PC-3 (cell line): ENCODE results near the gene ZBTB14. TPM values are rescaled to one million over a fixed set of nuclear protein-coding genes. Genes with fewer than 3 reads are reported as not detected.

Experiments used
- ATAC-seq: fragments of 200-7000 bp; cut with Tn5 transposase; 2 replicates; pipeline ENCODE4 v1.9.1; 2020; ENCODE audit warnings: mild to moderate bottlenecking, moderate library complexity
- BruUV-seq: library from RNA; stranded (reverse); fragments of 400-500 nt; replicated peaks from 2 replicates; lab custom pipeline; 2021; lab: Mats Ljungman, UMichigan
- CTCF ChIA-PET: fragments of 300-600 bp; sonication (Branson Sonifier 250); formaldehyde crosslinking; loops from one replicate; lab custom pipeline; 2022; ENCODE audit warnings: antibody characterized with exemption; lab: Charles Lee
- POLR2A ChIA-PET: fragments of 300-600 bp; sonication (Branson Sonifier 250); formaldehyde crosslinking; loops from one replicate; lab custom pipeline; 2022; ENCODE audit warnings: antibody characterized with exemption; ENCODE audit not compliant: unreplicated experiment; lab: Charles Lee
- DNase-seq: peaks from one replicate; pipeline ENCODE4 v3.0.0-alpha.2; 2015
- H2AFZ ChIP-seq: fragments of 300-600 bp; sonication (generic); 2 replicates; pipeline ENCODE4 v1.6.0; 2016; ENCODE audit warnings: antibody characterized with exemption, low read length
- H3F3A ChIP-seq: fragments of 300-600 bp; sonication (generic); one replicate; pipeline ENCODE4 v1.6.0; 2017; ENCODE audit warnings: antibody characterized with exemption, low read length, control low read depth, mild to moderate bottlenecking; ENCODE audit not compliant: unreplicated experiment
- H3K27ac ChIP-seq: fragments of 300-600 bp; sonication (generic); 2 replicates; pipeline ENCODE4 v1.5.1; 2016; ENCODE audit warnings: mild to moderate bottlenecking, low read length
- H3K27me3 ChIP-seq: fragments of 300-600 bp; sonication (generic); 2 replicates; pipeline ENCODE4 v1.6.1; 2016; ENCODE audit warnings: low read length, mixed read lengths
- H3K36me3 ChIP-seq: fragments of 300-600 bp; sonication (generic); 2 replicates; pipeline ENCODE4 v1.6.1; 2016; ENCODE audit warnings: low read depth, mixed run types, low read length, mixed read lengths
- H3K4me1 ChIP-seq: fragments of 300-600 bp; sonication (generic); 2 replicates; pipeline ENCODE4 v1.5.1; 2016; ENCODE audit warnings: low read length; ENCODE audit not compliant: insufficient read depth
- H3K4me2 ChIP-seq: fragments of 300-600 bp; sonication (generic); 2 replicates; pipeline ENCODE4 v1.6.0; 2016; ENCODE audit warnings: low read length
- H3K4me3 ChIP-seq: fragments of 300-600 bp; sonication (generic); 2 replicates; pipeline ENCODE4 v1.5.1; 2016; ENCODE audit warnings: mild to moderate bottlenecking, low read length, mixed read lengths
- H3K79me2 ChIP-seq: fragments of 300-600 bp; sonication (generic); 2 replicates; pipeline ENCODE4 v1.6.1; 2017; ENCODE audit warnings: low read length, mixed read lengths
- H3K9ac ChIP-seq: fragments of 300-600 bp; sonication (generic); 2 replicates; pipeline ENCODE4 v1.6.0; 2016; ENCODE audit warnings: mild to moderate bottlenecking, low read length
- H3K9me2 ChIP-seq: fragments of 300-600 bp; sonication (generic); replicated peaks from 2 replicates; pipeline ENCODE4 v1.6.1; 2016; ENCODE audit warnings: mixed run types, low read length, mixed read lengths
- H3K9me3 ChIP-seq: fragments of 300-600 bp; sonication (generic); 2 replicates; pipeline ENCODE4 v1.6.1; 2016; ENCODE audit warnings: low read length, mixed read lengths
- H4K20me1 ChIP-seq: fragments of 300-600 bp; sonication (generic); 2 replicates; pipeline ENCODE4 v1.6.1; 2016; ENCODE audit warnings: low read length, mixed read lengths
- EZH2 ChIP-seq: fragments of 300-600 bp; sonication (generic); IDR thresholded peaks from one replicate; pipeline ENCODE4 v1.6.1; 2017; ENCODE audit warnings: antibody characterized with exemption, mild to moderate bottlenecking, low read length; ENCODE audit not compliant: unreplicated experiment
- EZH2phosphoT487 ChIP-seq: fragments of 300-600 bp; sonication (generic); IDR thresholded peaks from 2 replicates; pipeline ENCODE4 v1.6.1; 2018; ENCODE audit warnings: mild to moderate bottlenecking, antibody characterized with exemption, low read length, borderline replicate concordance
- intact Hi-C: fragments of 100-400 bp; cut with micrococcal nuclease; formaldehyde crosslinking; loops from 2 replicates; pipeline ENCODE4 v1.9.0; 2023
- total RNA-seq: library from RNA; depleted of rRNA; stranded (reverse); fragments of >200 nt; gene quantifications from 2 replicates; pipeline ENCODE4 v1.2.3, GENCODE V29; 2014
- TF ChIP-seq, protein P1 (sequence below): fragments of 300-600 bp; sonication (generic); conservative IDR thresholded peaks from 2 replicates; pipeline ENCODE4 v1.5.1; 2017; ENCODE audit warnings: antibody characterized with exemption, low read depth, mild to moderate bottlenecking, low read length

The ZBTB14 gene
- total RNA-seq, 1 experiment from 2014 or later, result 6.8 TPM

DNA sequence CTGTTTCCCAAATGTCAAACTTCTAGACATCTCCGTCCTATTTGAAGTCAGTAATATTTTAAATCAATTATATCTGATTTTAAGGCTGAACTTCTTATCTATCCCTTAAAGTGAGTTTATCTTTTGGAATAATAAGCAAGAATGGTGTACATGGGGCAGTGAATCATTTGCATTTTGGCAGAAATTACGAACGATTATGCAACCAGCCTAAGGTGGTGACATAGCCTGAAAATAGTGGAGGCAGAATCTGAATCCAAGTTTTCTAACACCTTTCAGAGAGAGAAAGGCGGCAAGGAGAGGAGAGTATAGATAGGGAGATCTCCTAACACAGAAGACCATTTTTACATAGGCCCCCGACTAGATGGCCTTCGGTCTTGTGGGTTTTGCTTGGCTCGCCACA is 10.7 kb downstream of the ZBTB14 start:
- ATAC-seq (no peak), DNase-seq (no peak)
- no peak for TF ChIP-seq EZH2phosphoT487
- TF ChIP-seq, protein P1, sequence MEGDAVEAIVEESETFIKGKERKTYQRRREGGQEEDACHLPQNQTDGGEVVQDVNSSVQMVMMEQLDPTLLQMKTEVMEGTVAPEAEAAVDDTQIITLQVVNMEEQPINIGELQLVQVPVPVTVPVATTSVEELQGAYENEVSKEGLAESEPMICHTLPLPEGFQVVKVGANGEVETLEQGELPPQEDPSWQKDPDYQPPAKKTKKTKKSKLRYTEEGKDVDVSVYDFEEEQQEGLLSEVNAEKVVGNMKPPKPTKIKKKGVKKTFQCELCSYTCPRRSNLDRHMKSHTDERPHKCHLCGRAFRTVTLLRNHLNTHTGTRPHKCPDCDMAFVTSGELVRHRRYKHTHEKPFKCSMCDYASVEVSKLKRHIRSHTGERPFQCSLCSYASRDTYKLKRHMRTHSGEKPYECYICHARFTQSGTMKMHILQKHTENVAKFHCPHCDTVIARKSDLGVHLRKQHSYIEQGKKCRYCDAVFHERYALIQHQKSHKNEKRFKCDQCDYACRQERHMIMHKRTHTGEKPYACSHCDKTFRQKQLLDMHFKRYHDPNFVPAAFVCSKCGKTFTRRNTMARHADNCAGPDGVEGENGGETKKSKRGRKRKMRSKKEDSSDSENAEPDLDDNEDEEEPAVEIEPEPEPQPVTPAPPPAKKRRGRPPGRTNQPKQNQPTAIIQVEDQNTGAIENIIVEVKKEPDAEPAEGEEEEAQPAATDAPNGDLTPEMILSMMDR, result no peak
- BruUV-seq, result no TSS peak
- Histone ChIP-seq H2AFZ (no peak overlapping the region), H3K4me1 (no peaks in the 10 kb centered on the region), H4K20me1 (no peaks in the 10 kb centered on the region), H3F3A (no peaks in the 10 kb centered on the region), H3K4me3 (no peak overlapping the region), H3K27ac (no peak overlapping the region), H3K27me3 (no peaks in the 10 kb centered on the region), H3K36me3 (no peaks in the 10 kb centered on the region), H3K9me3 (no peaks in the 10 kb centered on the region), H3K9me2 (no peaks in the 10 kb centered on the region), H3K79me2 (no peaks in the 10 kb centered on the region), H3K4me2 (no peak overlapping the region), H3K9ac (no peak overlapping the region)
- intact Hi-C loops, result no loop called here
- POLR2A ChIA-PET, result no interaction called here
- CTCF ChIA-PET, result no interaction called here

DNA sequence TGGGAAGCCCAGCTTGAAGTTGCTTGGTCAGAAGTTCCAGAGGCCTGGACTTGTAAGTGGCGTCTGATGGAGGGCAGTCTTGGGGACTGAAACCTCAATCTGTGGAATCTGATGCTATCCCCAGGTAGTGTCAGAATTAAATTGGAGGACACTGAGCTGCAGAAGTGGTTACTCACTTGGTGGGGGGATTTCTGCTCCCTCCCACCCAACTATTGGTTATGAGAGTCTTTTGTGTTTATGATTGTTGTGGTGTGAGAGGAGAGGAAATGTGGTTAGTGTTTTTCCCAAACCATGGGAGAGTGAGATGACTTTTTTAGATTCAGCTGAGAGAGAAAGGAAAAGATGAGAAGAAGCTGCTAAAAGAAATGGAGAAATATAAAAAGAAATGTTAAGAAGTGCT is 12.8 kb downstream of the ZBTB14 start:
- Histone ChIP-seq H3K9me2 (no peaks in the 10 kb centered on the region), H3K9me3 (no peaks in the 10 kb centered on the region), H2AFZ (no peak overlapping the region), H3K9ac (no peak overlapping the region), H3K4me3 (no peak overlapping the region), H3K4me2 (no peak overlapping the region), H3K79me2 (no peaks in the 10 kb centered on the region), H3K4me1 (no peaks in the 10 kb centered on the region), H3K27ac (no peak overlapping the region), H3K36me3 (no peaks in the 10 kb centered on the region), H3F3A (no peaks in the 10 kb centered on the region), H4K20me1 (no peaks in the 10 kb centered on the region), H3K27me3 (no peaks in the 10 kb centered on the region)
- intact Hi-C loops, result no loop called here
- ChIA-PET POLR2A (no interaction called here), CTCF (no interaction called here)
- ATAC-seq (no peak), DNase-seq (no peak)
- BruUV-seq, result no TSS peak
- TF ChIP-seq EZH2, result no peak
- TF ChIP-seq, protein P1, result no peak
- TF ChIP-seq EZH2phosphoT487, result no peak

DNA sequence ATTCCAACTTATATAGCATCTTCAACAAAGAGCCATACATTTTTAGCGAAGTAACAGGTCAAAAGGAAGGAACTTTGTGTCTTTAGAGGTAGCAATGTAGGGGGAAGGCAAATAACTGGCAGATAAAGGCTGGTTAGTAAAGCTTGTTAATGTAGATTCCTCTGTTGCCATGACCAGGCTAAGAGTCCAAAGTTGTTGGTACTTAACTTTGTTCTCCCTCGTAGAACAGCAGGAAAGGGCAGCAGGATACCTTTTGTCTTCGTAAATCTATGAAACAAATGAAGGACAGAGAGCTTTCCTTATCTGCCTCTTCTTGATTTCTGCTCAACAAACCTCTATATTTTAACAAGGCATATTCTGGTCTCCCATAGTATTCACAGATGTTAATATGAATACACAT is 18.6 kb downstream of the ZBTB14 start:
- Histone ChIP-seq H3K79me2 (no peaks in the 10 kb centered on the region), H3K4me1 (no peaks in the 10 kb centered on the region), H3K9ac (no peak overlapping the region), H3K27me3 (no peaks in the 10 kb centered on the region), H3F3A (no peaks in the 10 kb centered on the region), H2AFZ (no peak overlapping the region), H3K27ac (no peak overlapping the region), H3K4me3 (no peak overlapping the region), H3K4me2 (no peak overlapping the region), H4K20me1 (no peaks in the 10 kb centered on the region), H3K9me3 (0 out of 2 replicates have a peak, but pooled peaks cover 6% of the 10 kb centered on the region), H3K9me2 (no peaks in the 10 kb centered on the region), H3K36me3 (no peaks in the 10 kb centered on the region)
- POLR2A ChIA-PET, result no interaction called here
- ATAC-seq (no peak), DNase-seq (no peak)
- intact Hi-C loops, result no loop called here
- CTCF ChIA-PET, result no interaction called here
- TF ChIP-seq EZH2phosphoT487 (no peak), EZH2 (no peak)
- TF ChIP-seq, protein P1, result no peak
- BruUV-seq, result no TSS peak
